IPS-15b (cell line): ENCODE data around the gene PRDM11.

ENCODE experiments used
- H3K27me3 ChIP-seq: one replicate; pipeline ENCODE4 v1.6.1; 2013; ENCODE audit warnings: low read length; ENCODE audit not compliant: control insufficient read depth, insufficient read depth
- H3K36me3 ChIP-seq: one replicate; pipeline ENCODE4 v1.6.1; 2013; ENCODE audit warnings: low read length; ENCODE audit not compliant: control insufficient read depth, insufficient read depth
- H3K4me1 ChIP-seq: one replicate; pipeline ENCODE4 v1.6.1; 2013; ENCODE audit warnings: mild to moderate bottlenecking, low read length; ENCODE audit not compliant: control insufficient read depth, insufficient read depth
- H3K4me3 ChIP-seq: one replicate; pipeline ENCODE4 v1.5.1; 2013; ENCODE audit warnings: low read depth, low read length
- H3K9ac ChIP-seq: one replicate; pipeline ENCODE4 v1.6.1; 2013; ENCODE audit warnings: low read depth, mild to moderate bottlenecking, low read length
- H3K9me3 ChIP-seq: one replicate; pipeline ENCODE4 v1.6.1; 2013; ENCODE audit warnings: mild to moderate bottlenecking, low read length; ENCODE audit not compliant: control insufficient read depth, insufficient read depth

PRDM11 gene

GRCh38 chr11:45282081-45282480, 135.6 kb downstream of the PRDM11 start:
- Histone ChIP-seq H3K4me1 (no peaks in the 10 kb centered on the region), H3K36me3 (no peaks in the 10 kb centered on the region), H3K9me3 (peaks cover 6% of the 10 kb centered on the region), H3K9ac (no peak overlapping the region), H3K27me3 (peaks cover 18% of the 10 kb centered on the region), H3K4me3 (no peak overlapping the region)
